ENCODE measurements around the gene PELI2.

The PELI2 gene

DNA sequence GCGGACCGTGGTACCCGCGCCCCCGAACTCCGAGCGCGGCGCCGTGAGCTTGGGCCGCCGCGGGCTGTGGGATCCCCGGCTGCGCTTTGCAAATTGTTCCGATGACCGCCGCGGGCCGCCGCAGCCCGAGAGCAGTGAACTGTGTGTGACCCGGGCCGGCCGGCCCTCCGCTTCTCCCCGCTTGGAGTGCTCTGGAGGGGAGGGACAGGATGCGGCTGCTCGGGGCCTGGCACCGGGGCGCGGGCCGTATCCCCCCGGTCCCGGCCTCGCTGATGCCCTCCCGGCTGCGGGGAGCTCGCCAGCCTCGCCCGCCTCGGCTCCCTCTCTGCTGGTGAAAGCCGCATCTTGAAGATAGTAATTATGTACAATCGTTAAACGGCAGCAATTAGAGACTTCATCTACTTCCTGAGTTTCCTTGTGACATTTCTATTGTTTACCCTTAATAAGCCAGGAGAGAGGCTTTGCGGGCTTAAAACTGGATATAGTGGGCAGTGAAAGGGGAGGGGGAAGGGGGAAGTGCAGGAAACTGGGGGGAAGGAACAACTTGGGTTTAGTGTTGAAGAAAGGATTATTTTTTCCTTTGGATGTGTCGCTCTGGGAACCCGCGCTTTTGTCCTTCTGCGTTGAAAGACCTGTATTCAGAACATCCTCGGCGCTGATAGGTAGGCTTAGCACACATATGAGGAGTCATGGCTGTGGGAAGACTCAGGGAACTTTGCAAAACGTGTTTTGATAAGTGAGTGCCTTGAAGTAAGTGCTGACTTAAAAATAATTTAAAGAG lies 1.2 kb downstream of the PELI2 start:
- no peak for DNase-seq (ENCODE audit: low read depth in 1 of 2, low spot score in 1 of 2)

DNA sequence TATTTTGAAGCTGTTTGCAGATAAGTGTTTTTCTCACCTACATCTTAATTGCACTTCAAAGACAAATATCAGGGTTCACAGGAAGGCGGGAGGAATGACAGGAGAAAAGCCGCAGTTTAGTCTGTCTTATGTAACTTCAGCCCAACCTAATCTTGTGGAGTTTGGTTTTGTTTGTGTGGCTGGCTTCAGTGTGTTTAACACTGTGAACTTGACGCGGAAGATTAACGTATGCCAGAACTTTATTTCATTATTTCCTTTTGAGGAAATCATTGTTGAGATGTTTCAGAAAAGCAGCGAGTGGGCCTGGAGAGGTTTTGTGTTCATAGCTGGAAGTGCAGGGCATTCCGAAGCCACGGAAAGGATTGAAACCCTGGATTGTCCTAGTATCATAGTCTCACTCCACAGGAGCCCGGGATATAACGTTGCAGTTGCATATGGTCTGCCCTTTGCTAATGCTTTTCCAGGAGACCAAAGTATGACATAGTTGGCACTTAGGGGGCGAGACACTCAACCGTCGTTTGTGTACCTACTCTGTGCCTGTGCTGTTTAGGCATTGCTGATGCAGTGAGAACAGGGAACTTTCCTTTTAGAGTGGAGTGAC lies 2.0 kb downstream of the PELI2 start:
- DNase-seq (ENCODE audit: low read depth in 1 of 2, low spot score in 1 of 2): no peak

DNA sequence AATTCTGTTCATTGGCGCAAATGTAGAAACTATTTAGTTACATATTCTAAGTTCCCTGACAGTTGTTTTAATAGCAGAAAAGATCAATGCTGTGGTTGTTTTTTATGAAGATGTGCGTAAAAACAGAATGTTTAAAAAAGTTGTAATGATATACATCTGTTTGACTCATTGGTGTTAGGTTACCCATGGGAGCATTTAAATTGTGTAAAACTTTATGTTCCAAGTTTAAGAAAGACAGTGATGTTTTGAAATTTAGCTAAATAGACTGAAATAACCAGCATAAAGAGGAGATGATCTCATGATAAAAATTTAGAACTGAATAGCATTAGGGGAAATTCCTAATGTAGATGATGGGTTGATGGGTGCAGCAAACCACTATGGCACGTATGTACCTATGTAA lies 3.6 kb downstream of the PELI2 start:
- DNase-seq (ENCODE audit: low read depth in 1 of 2, low spot score in 1 of 2): no peak

DNA sequence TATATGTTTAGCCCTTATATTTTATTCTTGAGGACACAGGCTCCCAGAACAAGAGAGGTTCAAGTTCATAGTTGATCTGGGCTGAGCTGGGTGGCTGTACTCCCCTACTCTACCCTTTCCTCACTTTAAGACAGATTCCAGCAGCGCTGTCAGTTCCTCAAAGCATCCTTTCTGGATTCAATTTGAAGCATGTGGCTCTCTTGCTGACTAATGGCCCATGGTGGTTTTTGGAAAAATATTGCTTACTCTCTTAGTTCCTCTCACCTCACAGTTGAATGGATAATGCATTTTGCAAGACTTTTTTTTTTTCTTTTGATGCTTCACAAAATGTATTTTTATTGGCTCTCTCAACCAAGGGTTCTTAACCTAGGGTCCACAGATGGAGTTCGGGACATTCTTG lies 4.1 kb downstream of the PELI2 start:
- DNase-seq (ENCODE audit: low read depth in 1 of 2, low spot score in 1 of 2): no peak

DNA sequence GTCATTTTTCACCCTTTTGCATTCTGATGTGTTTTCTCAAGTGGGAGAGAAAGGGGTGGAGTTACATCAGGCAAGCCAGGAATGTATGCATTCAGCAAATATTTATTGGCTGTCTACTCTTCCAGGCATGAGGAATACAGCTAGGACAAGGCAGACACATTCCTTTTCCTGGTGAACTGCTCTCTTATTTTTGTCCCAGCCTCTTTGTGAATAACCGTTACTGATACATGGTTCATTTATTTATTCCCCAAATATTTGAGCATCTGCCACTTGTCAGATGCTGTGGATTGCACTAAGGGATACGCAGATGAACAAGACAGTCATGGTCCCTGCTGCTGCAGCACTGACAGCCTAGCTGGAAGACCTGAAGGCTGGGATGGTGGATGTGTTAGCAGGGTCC lies 6.1 kb downstream of the PELI2 start:
- DNase-seq (ENCODE audit: low read depth in 1 of 2, low spot score in 1 of 2): no peak

DNA sequence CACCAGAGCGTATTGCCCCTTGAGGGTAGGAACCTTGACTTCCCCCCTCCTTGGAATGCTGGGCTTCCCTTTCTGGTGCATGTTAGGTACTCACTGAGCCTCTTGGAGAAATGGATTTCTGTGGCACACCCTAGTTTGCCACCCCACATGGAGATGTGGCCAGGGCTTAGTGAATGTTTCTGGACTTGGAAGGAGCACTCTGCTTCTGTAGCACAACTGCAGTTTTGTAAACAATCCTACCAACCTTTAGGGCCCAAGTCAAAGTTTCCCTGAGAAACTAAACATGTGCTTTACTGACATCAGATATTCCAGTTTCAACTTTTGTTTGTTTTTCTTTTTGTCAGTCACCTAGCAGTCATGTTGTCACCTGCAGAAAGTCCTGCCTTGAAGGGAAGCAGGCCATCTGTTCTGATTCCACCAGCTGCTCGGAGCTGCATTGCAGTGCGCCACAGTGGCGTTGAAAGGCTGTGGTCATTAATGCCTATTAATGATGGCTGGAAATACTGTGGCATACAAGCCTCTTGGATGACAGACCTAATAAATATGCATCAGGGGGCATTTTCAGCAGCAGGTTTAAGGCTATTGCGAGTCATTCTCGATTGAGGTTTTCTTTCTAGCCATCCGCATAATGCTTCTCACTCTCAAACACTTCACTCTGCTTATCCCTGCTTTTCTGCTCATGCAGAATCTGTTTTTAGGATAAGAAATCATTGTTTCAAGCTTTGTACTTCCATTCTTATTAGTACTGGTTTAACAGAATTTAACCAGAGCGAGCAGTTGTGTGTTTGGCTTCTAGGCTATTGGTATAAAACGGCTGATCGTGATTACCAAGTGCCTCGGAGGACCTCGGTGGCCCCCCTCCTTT lies 7.8 kb downstream of the PELI2 start:
- no peak for DNase-seq (ENCODE audit: low read depth in 1 of 2, low spot score in 1 of 2)

DNA sequence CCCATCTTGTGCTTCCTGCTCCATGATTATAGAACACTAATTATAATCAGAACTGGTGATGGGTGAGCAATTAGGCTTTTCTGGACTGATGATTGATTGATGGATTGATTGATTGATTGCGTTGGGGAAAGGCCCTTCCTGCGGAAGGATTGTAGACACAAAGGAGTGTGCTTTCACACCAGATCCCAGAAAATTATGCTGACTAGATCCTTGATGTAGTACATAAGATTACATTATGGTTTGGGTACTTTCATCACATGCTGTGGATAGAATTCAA lies 8.4 kb downstream of the PELI2 start:
- DNase-seq (ENCODE audit: low read depth in 1 of 2, low spot score in 1 of 2): no peak

DNA sequence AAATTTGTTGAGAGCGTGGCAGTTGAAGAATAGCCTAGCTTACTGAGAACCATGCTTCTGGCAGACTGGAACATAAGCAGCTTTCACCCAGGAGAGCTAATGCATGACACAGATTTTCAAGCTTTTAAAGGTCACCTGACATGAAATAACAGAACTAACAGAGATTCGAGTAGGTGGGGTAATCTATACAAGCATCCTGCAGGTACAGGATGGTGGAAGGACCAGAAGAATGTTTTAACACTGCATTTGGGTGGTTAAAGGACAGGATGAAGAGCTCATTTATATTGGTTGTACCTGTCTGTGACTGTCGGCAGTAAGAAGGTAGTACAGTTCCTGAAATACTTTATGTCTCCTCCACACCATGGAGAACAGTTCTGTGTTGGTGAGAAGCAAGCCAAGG lies 8.9 kb downstream of the PELI2 start:
- no peak for DNase-seq (ENCODE audit: low read depth in 1 of 2, low spot score in 1 of 2)

DNA sequence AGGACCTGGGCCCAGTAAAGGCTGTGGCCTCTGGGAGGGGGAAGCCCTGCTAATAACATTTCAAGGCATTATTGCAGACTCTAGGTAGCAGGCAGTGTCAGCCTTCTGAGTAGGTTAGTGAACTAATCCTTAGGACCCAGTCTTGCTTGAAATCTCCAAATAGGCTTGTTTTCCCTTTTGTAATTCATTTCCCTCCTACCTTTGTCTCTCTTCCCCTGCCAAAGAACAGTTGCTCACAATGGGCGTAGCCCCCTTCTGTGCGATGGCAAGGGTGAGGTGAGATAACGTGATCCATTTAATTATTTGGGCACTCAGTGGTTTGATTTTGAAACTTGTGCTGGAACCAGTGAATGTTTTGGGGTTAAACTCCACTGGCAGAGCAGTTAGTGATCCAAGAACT lies 10.9 kb downstream of the PELI2 start:
- no peak for DNase-seq (ENCODE audit: low read depth in 1 of 2, low spot score in 1 of 2)

DNA sequence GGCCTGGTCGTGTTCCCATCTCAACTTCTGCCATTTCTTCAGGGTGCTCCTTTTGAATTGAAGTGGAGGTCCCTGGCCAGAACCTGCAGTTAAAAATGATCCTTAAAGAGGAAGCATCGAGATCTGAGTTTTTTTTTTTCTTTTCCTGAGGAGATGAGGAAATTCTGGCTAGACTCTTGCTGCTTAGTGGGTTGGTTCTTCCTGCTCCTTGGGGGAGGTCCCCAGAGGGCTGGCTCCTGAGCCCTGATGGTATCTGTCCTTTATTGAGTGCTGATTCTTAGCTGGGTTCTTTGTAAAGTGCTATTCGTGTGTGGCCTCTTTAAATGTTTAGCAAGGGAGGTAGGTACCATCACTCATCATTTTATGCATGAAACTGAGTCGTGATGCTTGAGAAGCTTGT lies 11.7 kb downstream of the PELI2 start:
- DNase-seq (ENCODE audit: low read depth in 1 of 2, low spot score in 1 of 2): no peak

DNA sequence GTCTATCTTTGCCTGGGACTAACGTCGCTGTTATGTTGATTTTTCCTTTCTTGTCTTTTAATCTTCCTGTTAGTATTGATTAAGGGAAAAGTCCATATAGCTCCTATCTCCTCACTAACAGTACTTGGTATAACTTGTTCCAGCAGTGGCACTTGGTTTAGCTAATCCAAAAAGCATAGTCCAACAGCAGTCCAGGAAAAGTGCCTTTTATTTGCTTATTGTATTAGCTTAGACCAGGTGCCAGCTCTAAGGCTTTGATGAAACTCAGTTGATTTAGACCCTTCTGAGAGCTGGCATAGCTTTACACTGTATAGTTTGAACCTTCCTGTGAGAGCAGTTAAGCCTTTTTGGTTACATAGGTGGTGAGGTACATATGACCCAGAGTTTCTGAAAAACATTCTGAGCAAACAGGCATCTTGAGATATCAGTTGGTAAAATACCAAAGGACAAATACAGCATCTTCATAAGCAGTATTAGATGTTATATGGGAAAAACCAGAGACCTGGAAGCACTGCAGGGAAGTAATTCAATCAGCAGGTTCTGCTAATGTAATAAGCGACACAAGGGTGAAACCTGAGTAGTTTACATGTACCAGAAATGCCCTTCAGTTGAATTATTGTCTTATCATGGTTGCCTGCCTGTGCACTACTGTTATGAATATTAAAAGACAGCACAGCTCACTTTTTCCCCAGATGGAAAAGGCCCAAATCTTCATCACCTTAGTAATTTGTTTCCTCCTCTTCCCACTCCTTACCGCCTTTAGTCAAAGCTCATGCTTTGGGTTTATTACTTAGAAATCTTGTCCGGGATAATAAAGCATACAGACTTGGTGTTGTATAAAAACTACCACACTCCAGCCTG lies 13.0 kb downstream of the PELI2 start:
- DNase-seq (ENCODE audit: low read depth in 1 of 2, low spot score in 1 of 2): no peak

DNA sequence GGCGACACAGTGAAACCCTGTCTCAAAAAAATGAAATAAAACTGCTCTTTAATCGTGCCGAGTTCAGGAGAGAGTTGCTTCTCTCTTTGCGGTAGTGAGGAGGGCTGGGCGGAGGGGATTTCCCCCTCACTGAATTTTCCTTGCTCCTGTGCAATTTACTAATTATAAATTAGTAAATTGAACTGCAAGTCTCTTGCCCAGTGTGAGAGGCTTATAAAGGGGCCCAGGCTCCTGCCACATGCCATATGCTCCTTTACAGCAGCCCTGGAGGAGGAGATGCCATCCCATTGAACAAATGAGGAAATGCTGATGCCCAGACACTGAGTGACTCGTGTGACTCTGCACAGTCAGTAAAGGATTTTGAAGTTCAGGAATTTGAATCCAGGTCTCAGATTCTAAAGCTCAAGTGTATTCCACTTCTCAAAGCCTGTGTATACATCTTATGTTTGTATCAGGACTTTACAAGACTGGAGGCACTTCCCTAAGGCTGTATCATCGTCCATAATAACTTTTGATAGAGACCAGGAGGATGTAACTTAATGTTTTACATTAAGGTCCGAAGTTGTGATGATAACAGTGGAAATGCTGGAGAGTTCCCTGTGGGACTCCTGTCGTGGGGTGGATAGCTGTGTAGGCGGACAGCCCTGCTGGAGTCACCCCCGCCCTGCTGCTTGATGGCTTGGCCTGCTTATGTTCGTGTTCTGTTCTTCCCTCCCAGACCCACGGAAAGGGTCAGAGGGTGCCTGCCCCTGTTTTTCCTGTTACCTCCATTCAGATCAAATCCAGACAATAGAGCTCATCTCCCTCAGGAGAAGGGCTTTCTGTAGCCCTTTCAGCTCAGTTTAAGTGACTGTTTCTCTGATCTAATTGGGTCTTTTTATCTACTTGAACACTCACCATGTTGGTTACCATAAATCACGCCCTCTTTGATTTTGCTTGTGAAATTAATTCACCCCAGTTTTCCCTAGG lies 13.9 kb downstream of the PELI2 start:
- no peak for DNase-seq (ENCODE audit: low read depth in 1 of 2, low spot score in 1 of 2)

DNA sequence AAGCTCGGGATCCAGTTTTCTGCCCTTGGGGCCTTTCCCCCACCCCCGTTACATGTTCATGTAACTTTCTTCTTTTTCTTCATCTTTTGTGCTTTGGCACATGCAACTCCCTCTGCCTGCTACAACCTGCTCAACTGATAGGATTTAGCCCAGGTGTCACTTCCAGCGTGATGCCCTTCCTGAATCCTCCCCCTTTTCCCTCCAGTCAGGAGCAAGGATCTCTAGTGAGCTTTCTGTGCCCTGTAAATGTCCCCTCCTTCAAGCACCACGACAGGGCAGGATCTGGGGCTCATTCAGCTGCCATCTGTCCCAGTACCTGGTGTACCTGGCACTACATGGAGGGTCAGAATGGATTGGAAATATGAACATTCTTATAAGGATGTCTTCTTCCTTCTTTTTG lies 15.3 kb downstream of the PELI2 start:
- DNase-seq (ENCODE audit: low read depth in 1 of 2, low spot score in 1 of 2): no peak

DNA sequence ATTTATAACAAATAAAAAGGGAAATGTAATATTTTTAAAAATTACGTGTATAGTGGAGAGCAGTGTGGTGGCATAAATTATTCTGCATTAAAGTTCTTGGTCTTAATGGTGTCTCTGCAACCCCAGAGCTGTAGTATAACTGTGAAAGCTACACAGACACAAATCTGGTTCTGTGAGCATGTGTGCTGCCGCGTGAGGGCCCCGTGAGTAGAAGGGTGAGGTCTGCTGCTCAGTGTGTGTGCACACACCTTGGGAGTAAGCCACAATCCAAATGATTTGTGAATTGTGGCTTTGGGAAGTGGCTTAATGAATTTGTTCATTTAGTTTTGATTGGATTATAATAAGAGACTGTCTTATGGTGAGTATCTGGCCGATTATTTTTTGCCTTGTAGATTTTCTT lies 16.8 kb downstream of the PELI2 start:
- no peak for DNase-seq (ENCODE audit: low read depth in 1 of 2, low spot score in 1 of 2)

DNA sequence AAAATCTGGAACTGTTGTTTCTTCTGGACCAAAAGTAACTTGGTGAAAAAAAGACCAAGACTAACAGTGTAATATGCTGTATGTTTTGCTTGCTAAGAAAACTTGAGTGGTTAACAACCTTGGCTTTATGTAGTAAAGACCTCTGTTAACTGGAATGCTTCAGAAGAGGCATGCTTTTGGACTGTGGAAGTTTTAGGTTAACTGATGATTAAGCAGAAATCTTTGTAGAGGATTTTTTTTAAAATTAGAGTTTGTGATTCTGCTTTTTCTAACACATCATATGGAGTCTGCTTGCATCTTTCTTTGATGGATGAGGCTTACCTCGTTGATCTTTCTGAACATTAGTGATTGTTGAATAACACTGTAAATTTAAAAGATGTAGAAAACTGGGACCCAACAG lies 17.5 kb downstream of the PELI2 start:
- DNase-seq (ENCODE audit: low read depth in 1 of 2, low spot score in 1 of 2): no peak

DNA sequence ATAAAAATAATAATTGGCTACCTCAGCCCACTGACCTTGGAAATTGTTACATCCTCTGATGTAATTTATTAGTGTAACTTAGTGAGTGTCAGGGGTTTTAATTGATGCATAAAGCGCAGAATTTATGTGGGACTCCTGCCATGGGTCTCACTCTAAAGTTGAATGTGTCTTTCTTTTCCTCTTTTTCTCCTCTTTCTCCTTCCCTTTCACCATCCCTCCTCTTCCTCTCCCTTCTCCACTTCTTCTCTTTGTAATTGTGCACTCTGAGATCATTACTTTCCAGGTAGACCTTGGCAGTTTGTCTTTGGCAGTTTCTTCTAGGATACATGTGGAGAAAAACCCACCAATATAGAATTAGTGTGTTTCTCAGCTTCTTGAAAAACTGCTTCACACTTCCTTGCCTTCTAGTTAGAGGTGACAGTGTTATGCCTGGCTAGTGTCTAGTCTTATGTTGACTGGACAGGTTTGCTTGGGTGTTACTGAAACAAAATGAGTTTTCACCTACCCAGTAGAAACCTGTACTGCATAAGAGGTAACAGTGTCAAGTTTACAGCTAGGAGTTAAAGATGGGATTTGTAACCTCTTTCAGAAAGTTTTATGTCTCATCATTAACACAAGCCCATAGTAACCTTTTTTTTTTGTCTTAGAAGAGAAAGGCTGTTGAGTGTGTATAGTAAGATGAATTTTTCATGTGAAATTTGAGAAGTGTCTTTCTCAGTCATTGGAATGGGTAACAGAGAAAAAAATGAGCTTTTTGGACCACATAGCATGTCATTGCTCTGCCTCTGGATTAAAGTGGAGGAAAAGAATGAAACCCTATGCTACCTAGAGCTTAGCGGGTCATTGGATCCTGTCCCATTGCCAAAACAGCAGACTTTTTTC lies 18.6 kb downstream of the PELI2 start:
- DNase-seq (ENCODE audit: low read depth in 1 of 2, low spot score in 1 of 2): no peak

DNA sequence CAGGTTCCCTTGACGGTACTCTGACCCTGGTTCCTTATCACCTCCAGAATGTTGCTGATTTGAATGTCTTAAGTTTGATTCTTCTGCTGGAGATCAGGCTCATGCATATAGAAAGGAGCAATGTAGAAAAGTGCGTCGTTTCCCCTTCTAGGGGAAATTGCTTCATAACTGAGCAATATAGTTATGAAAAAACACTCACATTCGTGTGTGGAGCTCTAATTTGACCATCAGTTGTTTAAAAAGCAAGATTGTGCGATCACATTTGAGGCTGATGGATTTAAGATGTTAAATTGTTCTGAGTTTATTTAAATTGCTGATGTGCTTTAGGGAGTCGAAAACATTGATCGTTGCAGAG lies 19.2 kb downstream of the PELI2 start:
- DNase-seq (ENCODE audit: low read depth in 1 of 2, low spot score in 1 of 2): no peak

DNA sequence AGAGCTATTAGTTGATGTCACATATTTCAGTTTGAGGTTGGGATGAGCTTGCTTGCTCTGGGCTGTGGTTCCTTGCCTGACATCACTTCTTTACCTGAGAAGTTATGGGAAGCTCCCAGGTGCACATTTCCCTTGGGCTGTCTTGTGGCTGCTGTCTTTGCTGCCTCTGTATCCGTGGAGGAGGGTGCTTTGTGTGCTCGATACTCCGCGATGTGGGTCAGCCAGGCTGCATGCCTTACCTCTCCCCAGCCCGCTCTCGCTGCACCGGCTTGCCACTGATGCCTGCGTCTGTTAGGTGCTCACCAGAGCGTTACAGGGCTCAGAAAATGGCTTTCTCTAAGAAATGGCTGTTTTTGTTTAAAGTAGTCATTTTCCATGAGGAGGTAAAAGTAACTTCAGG lies 19.6 kb downstream of the PELI2 start:
- no peak for DNase-seq (ENCODE audit: low read depth in 1 of 2, low spot score in 1 of 2)

DNA sequence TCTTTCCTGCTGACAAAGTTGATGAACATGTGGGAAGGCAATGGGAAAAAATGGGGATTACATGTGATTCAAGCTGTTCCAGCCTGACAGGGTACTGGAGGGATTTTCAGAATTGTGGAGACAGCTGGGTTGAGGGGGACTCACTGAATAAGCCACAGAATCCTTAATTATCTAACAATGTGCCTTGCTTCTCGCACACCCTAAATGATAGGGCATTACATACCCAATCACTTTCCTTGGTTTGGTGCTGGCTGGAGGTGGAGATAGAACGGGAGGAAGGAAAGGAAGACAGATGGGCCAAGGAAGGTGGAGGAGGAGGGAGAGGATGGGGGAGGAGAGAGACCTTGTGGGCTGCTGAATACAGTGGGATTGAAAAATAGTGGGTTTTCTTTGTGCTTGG lies 20.7 kb downstream of the PELI2 start:
- no peak for DNase-seq (ENCODE audit: low read depth in 1 of 2, low spot score in 1 of 2)

DNA sequence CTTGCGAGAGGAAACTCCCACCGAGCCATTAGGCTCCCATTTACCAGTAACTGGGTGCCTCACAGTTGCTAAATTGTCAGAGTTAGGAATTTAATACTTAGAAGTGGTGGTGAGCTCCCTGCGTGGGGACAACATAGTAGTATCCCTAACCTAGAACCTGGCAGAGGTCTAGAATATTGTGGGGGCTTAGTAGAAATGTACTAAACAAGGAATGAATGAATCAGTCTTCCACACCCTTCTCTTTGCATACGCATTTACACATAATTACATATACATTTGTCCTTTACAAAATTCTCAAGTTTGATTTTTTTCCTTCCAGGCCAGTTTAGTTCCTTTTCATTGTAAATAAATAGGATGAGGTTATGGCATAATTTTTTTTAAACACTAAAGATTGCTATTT lies 24.1 kb downstream of the PELI2 start:
- DNase-seq (ENCODE audit: low read depth in 1 of 2, low spot score in 1 of 2): no peak
